GM19025 (cell line): ENCODE measurements around the gene LGR5.

Experiments
- ATAC-seq: cut with Tn5 transposase; IDR thresholded peaks from one replicate; pipeline ENCODE4 v1.9.1; 2021; ENCODE audit warnings: mild to moderate bottlenecking, low read depth, moderate library complexity; ENCODE audit not compliant: unreplicated experiment

LGR5 gene

DNA sequence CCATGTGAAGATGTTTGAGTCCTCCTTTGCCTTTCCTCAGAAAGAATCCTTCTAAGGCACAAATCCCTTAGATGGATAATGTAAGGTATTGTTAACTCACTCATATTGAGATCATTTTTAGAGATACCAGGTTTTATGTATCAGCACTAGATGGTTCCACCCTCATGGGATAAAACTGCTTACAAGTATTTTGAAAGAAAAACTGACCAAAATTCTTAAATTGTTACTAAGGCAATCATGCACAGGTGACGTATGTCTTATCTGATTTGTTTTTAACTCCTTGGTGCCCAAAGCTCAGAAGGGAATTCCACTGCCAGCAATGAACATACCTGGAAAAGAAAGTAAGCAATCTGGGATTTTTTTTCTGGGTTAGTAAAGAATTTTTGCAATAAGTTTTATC lies 145.6 kb downstream of the LGR5 start:
- ATAC-seq = no peak

DNA sequence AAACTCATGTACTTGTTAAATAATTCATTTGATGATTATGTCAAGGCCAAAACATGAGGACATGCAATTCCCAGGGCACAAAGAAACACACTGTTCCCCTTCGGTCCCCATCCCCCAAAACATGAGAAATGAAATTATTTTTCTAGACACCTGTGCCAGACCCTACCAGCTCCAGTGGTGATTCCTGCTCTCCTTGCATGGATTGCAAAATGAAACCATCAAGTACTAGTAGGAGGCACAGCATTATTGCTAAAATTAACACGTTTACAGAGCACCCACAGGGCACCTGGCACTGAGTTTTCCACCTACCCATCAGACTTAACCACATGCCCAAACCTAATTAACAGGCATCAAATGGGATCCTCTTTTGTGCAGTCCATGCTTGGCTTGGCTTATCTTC lies 147.4 kb downstream of the LGR5 start:
- ATAC-seq = no peak

DNA sequence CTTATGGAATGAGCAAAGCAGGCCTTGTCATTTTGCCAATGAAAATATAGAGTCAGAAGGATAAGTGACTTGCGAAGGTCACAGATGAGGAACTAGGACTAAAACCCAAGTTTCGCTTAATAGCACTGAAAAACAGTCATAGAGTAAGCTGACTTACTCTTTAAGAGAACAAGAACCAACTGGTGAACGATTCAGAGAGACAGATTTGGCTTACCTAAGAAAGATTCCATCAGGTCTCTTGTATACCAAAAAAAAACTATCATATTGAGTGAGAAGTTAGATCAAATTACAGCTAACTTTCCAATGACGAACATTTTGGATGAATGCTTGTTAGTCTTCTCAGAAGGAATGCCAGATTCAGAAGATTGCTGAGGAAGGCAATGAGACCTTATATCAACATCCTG lies 149.9 kb downstream of the LGR5 start:
- ATAC-seq = no peak

DNA sequence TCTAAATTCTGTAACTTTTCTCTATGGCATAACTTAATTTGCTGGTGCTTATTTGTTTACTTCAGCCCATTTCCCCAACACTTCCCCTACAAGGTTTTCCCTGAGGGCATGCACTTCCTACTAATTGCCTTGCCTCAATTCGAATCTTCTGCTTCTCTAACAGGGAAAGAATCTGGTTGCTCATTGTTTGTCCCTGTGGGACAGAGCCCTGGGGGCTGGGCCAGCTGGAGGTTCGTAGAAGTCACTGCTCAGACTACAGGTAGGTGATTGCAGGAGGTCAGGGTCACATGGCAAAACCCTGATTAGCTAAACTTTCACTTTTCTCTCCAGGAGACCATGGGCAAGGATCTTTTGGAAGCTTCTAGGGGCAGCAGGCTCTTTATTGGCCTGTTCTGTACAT lies 152.0 kb downstream of the LGR5 start:
- no peak for ATAC-seq

DNA sequence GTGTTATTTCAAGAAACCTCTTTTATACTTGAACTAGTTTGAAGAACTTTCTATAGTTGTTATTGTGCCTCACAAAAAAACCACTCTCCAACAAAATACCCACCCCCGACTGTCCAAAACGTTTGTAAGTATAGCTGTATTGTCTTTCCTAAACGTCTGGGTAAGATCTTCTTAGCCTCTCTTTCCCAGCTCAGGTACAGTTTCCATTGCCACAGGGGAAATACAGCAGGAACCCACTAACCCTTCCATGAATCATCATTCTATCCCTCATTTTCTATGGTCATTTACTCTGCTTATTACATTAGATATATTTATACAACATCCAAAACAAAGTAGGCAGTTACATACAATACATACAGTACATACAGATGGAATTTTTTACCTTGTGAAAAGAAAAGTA lies 153.2 kb downstream of the LGR5 start:
- ATAC-seq = no peak

DNA sequence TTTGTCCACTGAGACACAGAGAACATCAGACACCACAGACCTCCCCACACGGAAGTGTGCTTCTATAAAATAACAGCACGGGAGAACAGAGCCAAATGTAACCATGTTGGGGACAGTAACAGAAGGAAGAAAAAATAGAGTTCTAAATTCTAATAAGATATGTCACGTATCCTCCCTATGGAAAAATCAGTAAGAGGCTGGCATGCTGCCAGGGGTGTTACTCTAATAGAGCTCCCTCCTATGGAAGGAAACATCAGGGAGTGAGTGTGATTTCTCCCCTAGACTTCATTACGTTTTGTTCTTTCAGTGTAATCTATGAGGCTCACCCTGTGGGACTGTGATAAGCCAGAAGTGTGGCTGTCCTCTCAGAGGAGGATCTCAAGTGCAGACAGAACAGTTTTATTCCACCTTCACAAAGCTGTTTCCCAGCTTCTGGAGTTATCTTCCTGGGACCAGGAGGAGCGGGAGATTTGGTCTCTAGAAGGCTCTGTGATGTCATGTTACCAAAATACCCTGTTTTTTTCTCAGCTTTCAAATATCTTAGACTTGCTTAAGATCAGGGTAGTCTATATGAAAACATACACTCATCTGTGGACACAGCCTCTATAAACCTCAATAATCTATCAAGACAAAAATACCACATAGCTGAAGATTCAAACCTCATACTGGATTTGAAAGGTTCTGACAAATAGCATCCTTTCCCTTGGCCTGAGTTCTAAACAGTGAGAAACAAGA lies 154.8 kb downstream of the LGR5 start:
- ATAC-seq = no peak

DNA sequence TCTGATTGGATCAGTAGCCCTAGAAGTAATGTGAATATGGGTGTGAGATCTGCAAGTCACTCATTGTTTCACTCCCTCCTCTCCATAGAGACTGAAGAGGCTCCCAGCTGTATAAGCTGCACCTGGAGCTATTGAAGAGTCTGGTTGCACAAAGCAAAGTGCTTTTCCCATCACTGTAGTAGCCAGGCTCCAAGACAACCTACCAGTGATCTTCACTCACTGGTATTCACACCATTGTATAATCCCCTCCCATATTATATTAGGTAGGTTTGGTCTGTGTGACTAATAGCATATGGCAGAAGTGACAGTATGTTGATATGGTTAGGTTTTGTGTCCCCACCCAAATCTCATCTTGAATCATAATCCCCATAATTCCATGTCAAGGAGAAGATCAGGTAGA lies 159.6 kb downstream of the LGR5 start:
- ATAC-seq = no peak

DNA sequence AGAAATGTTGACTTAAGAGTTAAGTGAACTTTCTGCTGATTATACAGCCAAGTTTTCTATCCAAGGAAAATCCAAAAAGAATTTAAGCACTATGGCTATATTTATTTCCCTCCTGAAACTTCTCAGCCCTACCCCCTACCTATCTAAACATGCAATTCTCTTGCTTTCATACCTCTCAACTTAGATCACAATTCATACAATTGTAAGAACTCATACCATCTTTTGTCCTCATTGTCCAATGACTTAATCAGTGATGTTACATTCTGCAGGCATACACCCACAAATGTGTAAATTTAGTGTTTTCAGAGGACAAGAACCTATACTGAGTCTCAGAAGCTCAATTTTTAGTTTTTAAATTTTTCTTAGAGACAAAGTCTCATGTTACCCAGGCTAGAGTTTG lies 161.9 kb downstream of the LGR5 start:
- ATAC-seq = no peak

DNA sequence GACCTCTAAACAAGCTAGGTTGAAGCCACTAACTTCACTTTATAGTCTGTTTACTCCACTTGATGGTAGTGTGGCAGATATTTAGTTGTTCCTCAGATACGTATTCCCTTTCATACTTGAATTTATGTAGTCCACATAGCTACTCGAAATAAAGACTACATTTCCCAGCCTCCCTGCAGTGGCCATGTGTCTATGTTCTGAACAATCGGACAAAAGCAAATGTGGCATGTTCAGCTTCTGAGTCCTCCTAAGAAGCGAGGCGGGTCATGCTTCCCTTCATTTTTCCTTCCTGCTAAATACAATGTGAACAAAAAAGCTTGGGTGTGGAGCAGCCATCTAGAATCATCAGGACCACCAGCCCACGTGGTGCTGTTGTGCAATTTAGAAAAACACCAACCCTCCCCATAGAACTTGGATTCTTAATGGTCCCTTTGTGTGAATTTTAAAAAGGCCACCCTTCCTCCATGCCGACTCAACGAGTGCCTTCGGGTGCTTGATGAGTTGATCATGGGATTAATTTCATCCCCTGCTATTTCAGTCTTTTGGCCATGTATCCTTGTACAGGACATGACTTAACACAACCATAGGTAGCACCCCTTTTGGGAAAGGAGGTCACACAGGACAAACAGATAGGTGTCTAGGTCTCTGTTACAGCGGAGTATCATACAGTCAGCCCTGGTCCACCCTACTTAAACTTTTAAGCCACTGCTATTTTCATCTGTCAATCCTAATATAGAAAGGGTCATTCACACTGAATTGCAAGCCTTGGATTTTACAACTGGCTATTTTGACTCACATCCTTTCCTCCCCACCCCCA lies 163.4 kb downstream of the LGR5 start:
- ATAC-seq = no peak

DNA sequence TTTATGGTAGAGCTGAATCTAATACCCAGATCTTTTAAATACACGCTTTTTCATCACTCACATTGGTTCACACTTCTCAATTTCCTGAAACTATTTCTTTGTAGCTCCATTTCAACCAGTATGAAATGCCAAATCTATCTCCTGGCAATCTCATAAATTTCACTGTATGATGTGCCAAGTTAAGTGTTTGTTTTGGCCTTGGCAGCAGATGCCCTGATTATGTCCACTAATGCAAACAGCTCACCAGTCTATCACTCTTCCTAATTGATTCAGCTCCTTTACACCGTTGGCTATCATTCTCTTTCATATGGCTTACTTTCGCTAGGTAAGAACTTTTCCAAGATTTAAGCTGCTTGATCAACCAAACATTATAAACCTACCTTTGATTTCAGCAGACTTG lies 165.4 kb downstream of the LGR5 start:
- ATAC-seq = no peak

DNA sequence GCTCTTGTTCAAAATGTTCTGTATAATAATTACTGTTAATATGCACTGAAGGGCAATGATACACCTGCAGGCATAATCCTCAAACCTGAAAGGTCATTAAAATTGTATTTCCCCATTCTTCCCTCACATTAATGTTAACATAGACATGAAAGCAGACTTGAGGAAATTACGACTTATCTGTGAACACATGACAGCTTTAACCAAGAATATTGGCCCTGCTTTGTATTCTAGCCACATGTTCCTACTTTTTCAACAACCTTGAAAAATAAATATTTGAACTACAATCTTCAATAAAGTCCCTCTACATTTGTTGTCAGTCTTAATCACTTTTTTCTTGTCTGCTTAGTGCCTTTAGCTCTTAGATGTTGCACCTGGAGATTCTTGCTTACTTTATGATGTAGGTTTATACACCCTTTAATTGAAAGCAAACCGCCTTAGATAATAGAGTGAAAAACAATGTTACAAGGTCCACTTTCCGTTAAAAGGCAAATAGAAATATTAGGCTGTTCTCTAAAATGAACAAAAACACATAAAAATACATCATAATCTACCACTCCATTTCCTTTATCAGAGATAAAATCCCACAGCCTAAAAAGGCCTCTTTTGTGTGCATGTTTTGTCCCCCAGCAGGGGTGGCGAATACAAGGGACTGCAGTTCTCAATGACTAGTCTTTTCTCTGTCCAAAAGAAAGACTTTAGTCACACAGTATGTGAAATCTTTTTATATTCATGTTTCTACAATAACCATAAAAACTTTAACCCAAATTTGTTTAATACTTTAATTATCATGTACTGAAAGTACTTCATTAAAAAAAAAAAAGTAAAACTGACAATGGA lies 168.1 kb downstream of the LGR5 start:
- ATAC-seq = no peak

DNA sequence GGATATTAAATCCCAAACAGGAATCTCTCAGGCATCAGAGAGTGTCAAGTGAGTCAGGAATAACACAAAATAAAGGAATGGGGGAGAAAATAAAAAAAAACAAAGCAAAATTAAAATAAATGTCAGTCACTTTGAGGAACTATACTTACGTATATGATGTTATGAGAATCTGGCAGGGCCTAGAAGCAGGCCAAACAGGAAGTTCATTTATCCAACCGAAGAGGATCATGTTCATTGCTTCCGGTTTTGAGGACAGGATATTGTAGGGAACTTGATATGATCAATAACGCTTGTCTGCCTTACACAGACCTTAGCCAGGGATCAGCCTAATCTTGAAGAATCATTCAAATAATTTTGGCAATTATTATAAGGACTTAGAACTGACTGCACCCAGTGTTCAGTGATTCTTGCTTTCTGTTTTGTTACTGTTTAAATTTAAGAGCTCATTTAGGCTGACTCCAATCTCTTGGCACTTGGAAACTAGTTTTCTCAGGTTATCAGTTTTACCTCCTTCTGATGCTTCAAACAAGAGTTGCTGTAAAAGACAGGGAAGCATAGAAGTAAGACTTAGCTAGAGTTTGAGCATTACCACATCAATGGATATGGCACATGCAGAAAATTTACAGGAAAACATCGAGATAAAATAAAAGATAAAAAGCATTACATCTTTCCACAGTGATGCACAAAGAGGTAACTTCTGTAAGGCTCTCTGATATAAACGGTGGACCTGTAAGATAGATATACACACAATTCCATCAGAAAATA lies 170.6 kb downstream of the LGR5 start:
- no peak for ATAC-seq

DNA sequence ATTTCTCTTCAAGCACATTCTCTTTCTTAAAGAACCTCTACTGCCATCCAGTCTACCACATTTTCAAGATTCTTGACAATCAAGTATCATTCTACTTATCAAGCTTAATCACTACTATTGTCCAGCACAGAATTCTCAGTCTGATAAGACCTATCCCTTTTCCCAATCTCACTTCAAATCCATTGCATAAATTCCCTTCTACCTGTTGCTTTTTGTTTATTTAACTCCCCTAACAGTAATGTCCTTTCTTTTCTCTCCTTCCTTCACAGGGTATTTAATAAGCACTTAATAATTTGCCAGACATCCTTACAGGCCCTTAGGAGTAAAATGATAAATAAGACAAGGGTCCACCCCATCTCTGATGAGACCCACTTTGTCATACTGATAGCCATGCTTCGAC lies 182.3 kb downstream of the LGR5 start:
- ATAC-seq = no peak

DNA sequence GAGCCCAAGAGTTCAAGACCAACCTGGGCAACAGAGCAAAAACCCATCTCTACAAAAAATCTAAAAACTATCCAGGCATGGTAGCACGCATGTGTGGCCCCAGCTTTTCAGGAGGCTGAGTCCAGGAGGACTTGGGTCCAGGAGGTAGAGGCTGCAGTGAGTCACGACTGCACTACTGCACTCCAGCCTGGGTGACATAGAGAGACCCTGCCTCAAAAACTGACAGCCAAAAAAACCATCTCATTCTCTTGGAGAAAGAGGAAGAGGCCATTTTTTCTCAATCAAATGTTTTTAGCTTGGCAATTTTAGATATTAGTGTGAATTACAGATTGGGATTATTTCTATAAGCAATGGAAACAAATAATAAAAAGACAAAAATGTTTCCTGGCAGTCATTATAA lies 185.9 kb downstream of the LGR5 start:
- no peak for ATAC-seq

DNA sequence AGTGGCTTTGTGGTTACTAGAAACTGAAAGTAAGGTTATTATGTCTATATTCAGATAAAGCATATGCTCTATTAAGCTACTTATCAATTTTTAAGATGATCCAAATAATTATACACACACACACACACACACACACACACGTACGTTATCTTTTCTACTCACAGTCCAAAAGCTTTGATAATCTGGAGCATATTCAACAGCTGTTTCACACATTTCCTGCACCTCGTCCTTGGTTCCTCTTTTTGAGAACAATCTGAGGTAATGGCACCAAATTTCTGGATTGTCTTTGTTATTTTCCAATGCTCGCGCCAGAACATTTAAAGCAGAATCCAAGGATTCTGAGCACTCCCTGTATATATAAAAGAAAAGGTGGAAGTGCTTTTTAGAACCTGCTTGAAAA lies 186.5 kb downstream of the LGR5 start:
- ATAC-seq = no peak

DNA sequence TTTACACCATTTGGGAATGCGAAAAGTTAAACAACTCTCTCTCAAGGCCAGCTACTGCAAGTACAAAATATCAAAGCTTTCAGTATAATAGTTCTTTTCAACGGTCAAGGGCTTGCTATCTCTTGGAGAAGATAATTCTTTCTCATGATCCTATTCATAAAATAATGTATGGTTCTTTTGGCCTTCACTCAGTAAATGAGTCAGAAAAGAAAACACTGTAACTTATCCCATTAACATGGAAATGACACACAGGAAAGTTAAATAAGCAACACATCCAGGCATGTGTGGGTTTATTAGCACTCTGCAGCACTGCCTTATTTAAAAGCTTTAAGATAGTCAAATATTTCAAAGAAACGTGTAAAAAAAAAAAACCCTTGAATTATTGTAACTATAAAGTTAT lies 187.2 kb downstream of the LGR5 start:
- ATAC-seq = no peak

DNA sequence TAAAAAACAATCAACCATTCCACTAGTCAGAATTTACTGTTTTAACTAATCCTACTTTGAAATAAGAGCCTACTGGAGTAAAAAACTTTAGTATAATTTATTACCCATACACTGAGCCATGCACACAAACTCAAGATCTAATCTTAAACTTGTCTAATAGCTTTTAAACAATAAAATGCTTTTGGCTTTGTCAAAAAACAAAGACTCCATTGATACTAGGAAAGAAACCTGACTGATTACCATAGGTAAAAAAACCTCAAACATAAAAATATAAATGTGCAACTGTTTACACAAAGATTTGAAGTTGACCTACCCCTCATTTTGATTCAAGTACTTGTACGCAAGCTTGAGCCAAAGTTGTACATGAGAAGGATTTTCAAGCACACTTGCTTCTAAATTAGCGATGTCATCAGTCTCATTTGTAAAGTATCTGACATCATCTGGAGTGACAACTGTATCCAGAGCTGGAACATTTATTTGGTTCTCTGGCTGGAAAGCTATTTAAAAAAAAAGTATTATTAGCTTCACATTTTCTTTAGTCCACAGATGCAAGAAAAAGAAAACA lies 187.9 kb downstream of the LGR5 start:
- no peak for ATAC-seq
